Cerebellar cortex (tissue), 1 donor: ENCODE data around the gene DGKI.
A peak's percentile ranks its signal among the peaks of the same experiment; 100 is the strongest.

Experiments used
- DNase-seq: peaks from one replicate; pipeline ENCODE4 v3.0.0-alpha.2; 2015; ENCODE audit warnings: low spot score

The DGKI gene

GRCh38 chr7:137343281-137343841 is 503.4 kb downstream of the DGKI start, which contains the start of gene PTN:
PTN (minus strand) TSS chr7:137343733; CDS start chr7:137254973, 88,760 bp downstream.
- peak; percentile 13 for DNase-seq

- no peak for DNase-seq
Measured at GRCh38 chr7:137342828-137343261, 503.9 kb downstream of the DGKI start.

DNA sequence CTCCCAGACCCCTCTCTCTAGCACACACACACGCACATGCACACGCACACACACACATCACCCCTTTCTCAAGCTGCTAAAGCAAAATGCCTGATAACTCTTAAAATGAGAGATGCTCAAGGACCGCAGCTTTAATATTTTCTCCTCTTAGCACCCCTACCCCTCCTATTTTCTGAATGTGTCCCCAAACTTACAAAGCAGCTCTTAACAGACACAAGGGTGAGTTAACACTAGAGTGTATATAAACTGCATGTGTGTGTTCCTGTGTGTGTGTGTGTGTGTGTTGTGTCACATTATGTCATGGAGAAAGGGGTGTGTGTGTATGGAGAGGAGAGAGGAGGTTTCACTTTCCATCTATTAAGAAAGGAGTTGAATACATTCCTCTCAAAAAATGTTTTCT is 504.5 kb downstream of the DGKI start:
- DNase-seq, result no peak

GRCh38 chr7:137337902-137338301 is 508.9 kb downstream of the DGKI start:
- DNase-seq, result peak; percentile 12

GRCh38 chr7:137335814-137336213 is 511.0 kb downstream of the DGKI start:
- no peak for DNase-seq

DNA sequence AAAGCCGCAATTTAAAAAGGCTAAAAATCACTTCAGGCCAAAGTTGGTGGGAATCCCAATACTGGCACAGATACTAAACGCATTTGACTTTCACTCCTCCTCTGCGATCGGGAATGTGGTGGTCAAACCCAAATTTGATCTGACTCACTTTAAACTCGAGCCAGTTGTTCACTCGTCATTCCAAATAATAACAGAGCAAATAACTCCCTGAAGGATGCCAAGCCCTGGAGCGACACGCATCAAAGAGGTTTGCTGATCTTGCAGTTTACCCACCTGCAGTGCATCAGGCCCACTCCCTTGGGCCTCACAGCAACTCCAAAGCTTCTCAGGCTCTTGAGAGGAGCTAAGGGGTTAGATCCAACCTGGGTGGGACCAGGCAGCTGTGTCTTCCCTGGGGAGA is 515.4 kb downstream of the DGKI start:
- DNase-seq, result no peak
